HS-5 (cell line): ENCODE measurements around the gene CCP110.

Experiments
- DNase-seq: peaks from one replicate; pipeline ENCODE4 v3.0.0-alpha.2; 2012; ENCODE audit warnings: low read depth

CCP110 gene

GRCh38 chr16:19549673-19550072, 25.9 kb downstream of the CCP110 start:
- DNase-seq: no peak

GRCh38 chr16:19555186-19555937, 31.6 kb downstream of the CCP110 start, which contains the start of gene VPS35L:
Gene VPS35L (plus strand): TSS chr16:19555703. CDS start chr16:19555730, 27 bp downstream.
- peak; percentile 76 for DNase-seq

- no peak for DNase-seq
These were observed 32.4 kb downstream of the CCP110 start for GRCh38 chr16:19555938-19556771.

- peak; percentile 39 for DNase-seq
These were observed 35.6 kb downstream of the CCP110 start for GRCh38 chr16:19559242-19559910.

GRCh38 chr16:19560078-19560477, 36.3 kb downstream of the CCP110 start:
- DNase-seq: no peak

GRCh38 chr16:19563377-19563776, 39.6 kb downstream of the CCP110 start:
- no peak for DNase-seq

- no peak for DNase-seq
These were observed 42.6 kb downstream of the CCP110 start for GRCh38 chr16:19566362-19566761.

GRCh38 chr16:19567560-19567959, 43.8 kb downstream of the CCP110 start:
- DNase-seq: no peak

GRCh38 chr16:19573997-19574396, 50.3 kb downstream of the CCP110 start:
- no peak for DNase-seq

GRCh38 chr16:19574615-19575014, 50.9 kb downstream of the CCP110 start:
- no peak for DNase-seq

GRCh38 chr16:19578378-19578971, 54.7 kb downstream of the CCP110 start:
- no peak for DNase-seq

- no peak for DNase-seq
These were observed 58.5 kb downstream of the CCP110 start for GRCh38 chr16:19582050-19582831.

GRCh38 chr16:19583665-19584300, 60.0 kb downstream of the CCP110 start:
- DNase-seq: no peak

GRCh38 chr16:19588661-19589060, 64.9 kb downstream of the CCP110 start:
- DNase-seq: no peak

GRCh38 chr16:19589106-19589505, 65.4 kb downstream of the CCP110 start:
- DNase-seq: no peak

GRCh38 chr16:19589771-19590302, 66.1 kb downstream of the CCP110 start:
- peak; percentile 37 for DNase-seq

- DNase-seq: no peak
These were observed 71.5 kb downstream of the CCP110 start for GRCh38 chr16:19595043-19595767.

GRCh38 chr16:19598805-19599510, 75.2 kb downstream of the CCP110 start:
- no peak for DNase-seq
